Tibial nerve (tissue), 4 donors: Measurements from ENCODE around the gene FBXL7. TPM values are rescaled to one million over a fixed set of nuclear protein-coding genes. Genes with fewer than 3 reads are reported as not detected.

Source experiments
- DNase-seq, 2 donors: peaks; one replicate each; pipeline ENCODE4 v3.0.0-alpha.2; 2019; ENCODE audit warnings: low spot score in 2 of 2
- H3K27ac ChIP-seq, 4 donors: fragments of 200-600 bp; sonication (generic) in 3 of 4; one replicate each; pipeline ENCODE4 v1.5.1; 2017 to 2019; ENCODE audit warnings: mild to moderate bottlenecking in 1 of 4
- H3K27me3 ChIP-seq, 2 donors: fragments of 200-600 bp; sonication (generic) in 1 of 2; one replicate each; pipeline versions ENCODE4 v1.5.1 to v1.6.0; 2017 to 2019
- H3K36me3 ChIP-seq, 3 donors: fragments of 200-600 bp; sonication (generic); one replicate each; pipeline ENCODE4 v1.5.1; 2018 to 2019
- H3K4me1 ChIP-seq, 4 donors: fragments of 200-600 bp; sonication (generic) in 3 of 4; one replicate each; pipeline ENCODE4 v1.5.1; 2017 to 2019
- H3K4me3 ChIP-seq, 4 donors: fragments of 200-600 bp; sonication (generic) in 3 of 4; one replicate each; pipeline ENCODE4 v1.5.1; 2017 to 2019; ENCODE audit warnings: mild to moderate bottlenecking in 1 of 4, moderate library complexity in 1 of 4
- H3K9me3 ChIP-seq, 4 donors: fragments of 200-600 bp; sonication (generic) in 3 of 4; one replicate each; pipeline ENCODE4 v1.5.1; 2017 to 2019
- CTCF ChIP-seq, 5 experiments: fragments of 200-600 bp in 3 of 5; fragments of 450-650 bp in 2 of 5; sonication (generic) in 3 of 5; IDR thresholded peaks; one replicate each; pipeline ENCODE4 v1.5.1; 2016 to 2019; ENCODE audit warnings: antibody characterized with exemption in 5 of 5, mild to moderate bottlenecking in 3 of 5, moderate library complexity in 2 of 5
- EP300 ChIP-seq, 2 donors: sonication (generic); formaldehyde crosslinking; IDR thresholded peaks; one replicate each; pipeline ENCODE4 v1.6.1; 2017; ENCODE audit warnings: antibody characterized with exemption in 2 of 2, mild to moderate bottlenecking in 1 of 2
- POLR2A ChIP-seq, 2 donors: fragments of 450-650 bp; IDR thresholded peaks; one replicate each; pipeline ENCODE4 v1.6.1; 2017; ENCODE audit warnings: antibody characterized with exemption in 2 of 2, mild to moderate bottlenecking in 2 of 2, moderate library complexity in 2 of 2
- WGBS, 2 donors: methylation state at CpG; one replicate each; pipeline ENCODE4 v1.1.5; 2018; 5-methylcytosine and 5-hydroxymethylcytosine counted together
- total RNA-seq, 4 donors: library from RNA; depleted of rRNA; stranded (reverse); fragments of >200 nt; gene quantifications; one replicate each; pipeline ENCODE4 v1.1.0, GENCODE V29; 2016

Gene FBXL7
- total RNA-seq, 4 donors from 2014 or later = 33.6 to 54.5 (median 40.9) TPM

GRCh38 chr5:15595929-15596328, 95.9 kb downstream of the FBXL7 start:
- Histone ChIP-seq H3K27ac (no peak overlapping the region), H3K27me3 (no peaks in the 10 kb centered on the region), H3K4me1 (peaks cover 0 to 18% (median 0%) of the 10 kb centered on the region in 4 donors), H3K9me3 (no peaks in the 10 kb centered on the region), H3K36me3 (no peaks in the 10 kb centered on the region), H3K4me3 (no peak overlapping the region)
- DNase-seq = no peak
- WGBS, 2 donors = 65 to 88% methylated on average over 3 of the region's 3 CpGs
- TF ChIP-seq POLR2A (IDR thresholded peaks at IDR 0.05) = no peak
- no peak for TF ChIP-seq EP300 (IDR thresholded peaks at IDR 0.05)
- no peak for TF ChIP-seq CTCF (IDR thresholded peaks at IDR 0.05)

GRCh38 chr5:15596936-15597335, 97.0 kb downstream of the FBXL7 start:
- WGBS, 2 donors = 100% methylated on average over 1 of the region's 1 CpG
- no peak for DNase-seq
- Histone ChIP-seq H3K4me3 (no peak overlapping the region), H3K4me1 (peaks cover 0 to 25% (median 0%) of the 10 kb centered on the region in 4 donors), H3K27me3 (no peaks in the 10 kb centered on the region), H3K9me3 (no peaks in the 10 kb centered on the region), H3K27ac (no peak overlapping the region), H3K36me3 (no peaks in the 10 kb centered on the region)
- TF ChIP-seq CTCF (IDR thresholded peaks at IDR 0.05) (no peak), POLR2A (IDR thresholded peaks at IDR 0.05) (no peak), EP300 (IDR thresholded peaks at IDR 0.05) (no peak)

- H3K4me1 ChIP-seq = peaks cover 0 to 24% (median 0%) of the 10 kb centered on the region in 4 donors
- DNase-seq = no peak
- no peaks in the 10 kb centered on the region for H3K9me3 ChIP-seq
- TF ChIP-seq EP300 (IDR thresholded peaks at IDR 0.05) (no peak), CTCF (IDR thresholded peaks at IDR 0.05) (no peak), POLR2A (IDR thresholded peaks at IDR 0.05) (no peak)
- H3K36me3 ChIP-seq = no peaks in the 10 kb centered on the region
- H3K27ac ChIP-seq = no peak overlapping the region
- WGBS, 2 donors = 91 to 95% methylated on average over 1 of the region's 1 CpG
- H3K27me3 ChIP-seq = no peaks in the 10 kb centered on the region
- no peak overlapping the region for H3K4me3 ChIP-seq
Observed at GRCh38 chr5:15597804-15598203, 97.8 kb downstream of the FBXL7 start.

GRCh38 chr5:15598294-15598902, 98.4 kb downstream of the FBXL7 start:
- DNase-seq = peak in 1 of 2 donors; percentile 15
- Histone ChIP-seq H3K9me3 (no peaks in the 10 kb centered on the region), H3K4me3 (no peak overlapping the region), H3K27me3 (no peaks in the 10 kb centered on the region), H3K36me3 (no peaks in the 10 kb centered on the region), H3K4me1 (peaks cover 0 to 22% (median 0%) of the 10 kb centered on the region in 4 donors), H3K27ac (peak overlapping the region in 1 of 4 donors; percentile 16)
- TF ChIP-seq POLR2A (IDR thresholded peaks at IDR 0.05) = no peak
- TF ChIP-seq CTCF (IDR thresholded peaks at IDR 0.05) = peak in 3 of 5 experiments; percentile 9 to 38 (median 37)
- whole genome bisulfite sequencing, 2 donors = 68 to 69% methylated on average over 3 of the region's 3 CpGs

- H3K4me1 ChIP-seq = peaks cover 0 to 26% (median 0%) of the 10 kb centered on the region in 4 donors
- no peaks in the 10 kb centered on the region for H3K9me3 ChIP-seq
- 87 to 91% methylated on average over 4 of the region's 4 CpGs for WGBS, 2 donors
- TF ChIP-seq POLR2A (IDR thresholded peaks at IDR 0.05) = no peak
- no peak for TF ChIP-seq EP300 (IDR thresholded peaks at IDR 0.05)
- no peak for TF ChIP-seq CTCF (IDR thresholded peaks at IDR 0.05)
- no peak for DNase-seq
- H3K27me3 ChIP-seq = no peaks in the 10 kb centered on the region
- H3K4me3 ChIP-seq = no peak overlapping the region
- no peaks in the 10 kb centered on the region for H3K36me3 ChIP-seq
- H3K27ac ChIP-seq = no peak overlapping the region
Observed at GRCh38 chr5:15600035-15600434, 100.1 kb downstream of the FBXL7 start.
